NCI-H2029 treated with DMSO at 0.1 percent for 48 hours (cell line): ENCODE data around the gene ERRFI1.
A peak's percentile ranks its signal among the peaks of the same experiment; 100 is the strongest.
"Not testable (repeated sequence)": the region's sequence is repeated elsewhere in the genome, so short reads cannot be mapped to it uniquely, and the experiment has no call there.

ENCODE experiments used
- DNase-seq: peaks from one replicate; lab custom pipeline; 2025; lab: John Stamatoyannopoulos, UW

Gene ERRFI1

GRCh38 chr1:8026153-8026975 lies at the start of gene ERRFI1:
ERRFI1 (minus strand) TSS chr1:8026309; CDS start chr1:8015619, 10,690 bp downstream.
- peak; percentile 53 for DNase-seq

GRCh38 chr1:8075511-8076051 lies 49.5 kb upstream of the ERRFI1 start:
- no peak for DNase-seq

- no peak for DNase-seq
Measured at GRCh38 chr1:8073112-8073855, 47.2 kb upstream of the ERRFI1 start.

GRCh38 chr1:8070381-8070811 lies 44.3 kb upstream of the ERRFI1 start:
- peak; percentile 16 for DNase-seq

GRCh38 chr1:8069614-8070320 lies 43.7 kb upstream of the ERRFI1 start:
- DNase-seq: not testable (repeated sequence)

- no peak for DNase-seq
Measured at GRCh38 chr1:8065369-8065768, 39.3 kb upstream of the ERRFI1 start.

GRCh38 chr1:8063298-8064036 lies 37.4 kb upstream of the ERRFI1 start:
- no peak for DNase-seq

- DNase-seq: no peak
Measured at GRCh38 chr1:8062861-8063260, 36.8 kb upstream of the ERRFI1 start.

GRCh38 chr1:8061673-8062386 lies 35.7 kb upstream of the ERRFI1 start:
- DNase-seq: no peak

GRCh38 chr1:8061210-8061609 lies 35.1 kb upstream of the ERRFI1 start:
- DNase-seq: no peak

GRCh38 chr1:8059161-8059622 lies 33.1 kb upstream of the ERRFI1 start:
- no peak for DNase-seq

GRCh38 chr1:8057779-8058178 lies 31.7 kb upstream of the ERRFI1 start:
- not testable (repeated sequence) for DNase-seq

- no peak for DNase-seq
Measured at GRCh38 chr1:8055973-8056372, 29.9 kb upstream of the ERRFI1 start.

GRCh38 chr1:8053878-8054567 lies 27.9 kb upstream of the ERRFI1 start:
- DNase-seq: no peak

- no peak for DNase-seq
Measured at GRCh38 chr1:8051650-8052049, 25.5 kb upstream of the ERRFI1 start.

GRCh38 chr1:8049229-8049628 lies 23.1 kb upstream of the ERRFI1 start:
- DNase-seq: not testable (repeated sequence)

- DNase-seq: no peak
Measured at GRCh38 chr1:8047686-8048445, 21.8 kb upstream of the ERRFI1 start.

GRCh38 chr1:8047112-8047511 lies 21.0 kb upstream of the ERRFI1 start:
- DNase-seq: no peak

- no peak for DNase-seq
Measured at GRCh38 chr1:8046391-8046790, 20.3 kb upstream of the ERRFI1 start.
